Activated CD4-positive, alpha-beta T cell treated with anti-CD3 and anti-CD28 coated beads, Interleukin-2, amount 50 U/mL, for 16 hours (primary cell): ENCODE results near the gene PPP2R2C.

Experiments
- DNase-seq: peaks from one replicate; pipeline ENCODE4 v3.0.0-alpha.2; 2020

The PPP2R2C gene

GRCh38 chr4:6360385-6360784, 112.0 kb downstream of the PPP2R2C start:
- DNase-seq: no peak

- no peak for DNase-seq
These were observed 112.7 kb downstream of the PPP2R2C start for GRCh38 chr4:6359536-6360308.

DNA sequence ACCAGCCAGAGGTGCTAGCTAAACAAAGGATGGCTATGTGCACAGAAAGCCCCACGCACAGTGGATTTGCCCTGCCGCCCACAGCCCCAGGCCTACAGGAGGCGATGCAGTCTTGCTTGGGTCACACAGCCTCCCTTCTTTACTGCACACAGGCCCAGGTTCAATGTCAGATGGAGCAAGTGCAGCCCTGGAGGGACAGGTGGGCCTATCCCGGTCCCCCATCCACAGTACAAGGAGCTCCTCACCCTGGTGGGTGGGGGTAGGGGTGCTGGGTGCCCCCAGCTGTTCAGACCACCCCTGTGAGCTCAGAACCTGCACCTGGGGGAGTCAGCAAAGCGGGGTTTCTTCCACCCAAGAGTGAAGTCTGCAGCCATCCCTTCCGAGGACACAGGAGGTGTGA, 114.9 kb downstream of the PPP2R2C start:
- no peak for DNase-seq

GRCh38 chr4:6356076-6356560, 116.3 kb downstream of the PPP2R2C start:
- DNase-seq: no peak

DNA sequence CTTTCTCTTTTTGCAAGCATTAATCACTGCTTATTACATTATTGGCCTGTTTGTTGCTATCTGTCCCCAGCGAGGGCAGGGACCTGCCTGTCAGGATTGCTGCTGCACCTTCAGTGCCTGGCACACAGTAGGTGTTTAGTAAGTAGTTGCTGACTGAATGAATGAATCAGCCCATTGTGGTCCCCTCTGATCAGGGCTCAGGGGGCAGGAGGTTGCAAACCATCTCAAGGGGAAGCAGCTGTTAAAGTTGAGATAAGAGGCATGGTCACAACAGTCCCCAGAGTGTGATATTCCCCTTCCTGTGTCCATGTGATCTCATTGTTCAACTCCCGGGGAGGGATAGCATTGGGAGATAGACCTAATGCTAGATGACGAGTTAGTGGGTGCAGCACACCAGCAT, 117.4 kb downstream of the PPP2R2C start:
- no peak for DNase-seq

- DNase-seq: no peak
These were observed 117.8 kb downstream of the PPP2R2C start for GRCh38 chr4:6354626-6355025.

DNA sequence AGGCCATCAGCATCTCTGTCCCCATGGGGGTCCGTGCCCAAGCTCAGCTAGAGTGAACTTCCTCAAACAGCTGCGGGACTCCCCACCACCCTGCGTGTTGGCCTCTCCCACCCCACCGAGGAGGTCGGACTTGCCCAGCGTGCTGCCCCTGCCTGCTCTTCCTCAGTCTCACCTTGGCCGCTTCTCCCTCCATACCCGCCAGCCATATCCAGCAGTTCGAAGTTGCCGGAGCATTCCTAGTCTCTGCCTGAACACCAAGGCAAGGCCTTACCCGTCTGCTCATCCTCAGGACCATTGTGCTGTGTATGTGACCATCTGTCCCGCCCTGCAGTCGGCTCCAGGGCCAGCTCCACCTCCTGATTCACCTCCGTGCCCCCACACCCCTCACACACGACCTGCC, 118.3 kb downstream of the PPP2R2C start:
- no peak for DNase-seq

DNA sequence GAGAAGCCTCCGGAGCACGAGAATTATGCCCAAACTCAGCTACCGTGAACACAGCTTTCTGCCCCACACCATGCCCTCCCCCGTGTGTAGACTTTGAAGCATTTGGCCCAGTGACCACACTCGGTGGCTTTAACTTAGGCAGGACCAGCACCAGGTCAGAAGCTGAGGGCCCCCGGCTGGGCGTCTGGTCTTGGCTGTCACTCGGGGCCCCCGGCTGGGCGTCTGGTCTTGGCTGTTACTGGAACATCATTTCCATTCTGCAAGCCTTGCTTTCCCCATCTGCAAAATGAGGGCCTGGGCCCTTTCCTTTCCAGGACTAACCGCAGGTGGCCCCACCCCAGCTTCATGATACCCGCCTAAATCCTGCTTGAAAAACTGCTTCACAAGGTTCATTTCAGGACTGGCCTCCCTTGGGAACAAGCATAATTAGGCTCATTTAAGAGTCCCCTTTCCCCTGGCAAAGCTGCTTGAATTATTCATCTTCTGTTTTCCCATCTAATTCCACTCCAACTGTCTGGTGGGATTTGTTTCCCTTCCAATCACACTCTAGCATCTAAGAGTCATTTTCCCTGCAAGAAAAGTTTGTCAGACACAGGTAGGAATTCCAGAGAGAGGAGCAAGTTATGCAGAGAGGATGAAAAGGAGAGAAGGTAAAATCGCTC, 120.3 kb downstream of the PPP2R2C start:
- no peak for DNase-seq

GRCh38 chr4:6351246-6352000, 121.0 kb downstream of the PPP2R2C start:
- DNase-seq: no peak

GRCh38 chr4:6350646-6351045, 121.8 kb downstream of the PPP2R2C start:
- no peak for DNase-seq

DNA sequence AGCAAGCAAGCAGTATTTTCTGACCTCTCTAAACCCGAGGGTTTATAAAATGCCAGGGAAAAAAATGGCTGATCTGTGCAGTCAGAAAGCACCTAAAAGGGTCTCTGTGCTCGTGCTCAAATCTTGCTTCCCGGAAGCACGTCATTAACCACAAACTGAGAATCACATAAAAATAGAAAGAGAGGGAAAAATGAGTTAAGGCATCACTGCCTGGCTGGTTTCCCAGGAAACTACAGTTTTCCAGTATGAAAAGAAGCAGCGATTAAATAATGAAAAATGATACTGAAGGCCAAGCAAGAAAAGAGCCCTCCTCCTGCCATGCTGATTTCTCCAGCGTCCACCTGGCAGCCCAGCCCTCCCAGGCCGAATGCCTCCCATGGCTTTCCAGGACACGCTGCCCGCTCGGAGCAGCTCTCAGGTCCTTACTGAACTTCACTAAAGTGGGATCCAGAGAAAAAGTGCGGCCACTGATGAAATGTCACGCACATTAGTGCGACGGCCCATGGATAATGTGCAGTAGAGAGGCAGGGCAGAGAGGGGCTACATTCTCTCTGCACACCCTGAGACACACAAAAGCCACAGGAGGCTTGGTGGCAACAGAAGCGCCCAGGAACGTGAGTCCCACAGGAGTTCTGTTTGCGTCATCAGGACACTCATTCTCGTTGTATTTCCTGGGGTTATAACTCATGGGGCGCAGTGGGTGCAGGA, 122.4 kb downstream of the PPP2R2C start:
- DNase-seq: no peak

GRCh38 chr4:6348408-6348807, 124.0 kb downstream of the PPP2R2C start:
- DNase-seq: no peak

DNA sequence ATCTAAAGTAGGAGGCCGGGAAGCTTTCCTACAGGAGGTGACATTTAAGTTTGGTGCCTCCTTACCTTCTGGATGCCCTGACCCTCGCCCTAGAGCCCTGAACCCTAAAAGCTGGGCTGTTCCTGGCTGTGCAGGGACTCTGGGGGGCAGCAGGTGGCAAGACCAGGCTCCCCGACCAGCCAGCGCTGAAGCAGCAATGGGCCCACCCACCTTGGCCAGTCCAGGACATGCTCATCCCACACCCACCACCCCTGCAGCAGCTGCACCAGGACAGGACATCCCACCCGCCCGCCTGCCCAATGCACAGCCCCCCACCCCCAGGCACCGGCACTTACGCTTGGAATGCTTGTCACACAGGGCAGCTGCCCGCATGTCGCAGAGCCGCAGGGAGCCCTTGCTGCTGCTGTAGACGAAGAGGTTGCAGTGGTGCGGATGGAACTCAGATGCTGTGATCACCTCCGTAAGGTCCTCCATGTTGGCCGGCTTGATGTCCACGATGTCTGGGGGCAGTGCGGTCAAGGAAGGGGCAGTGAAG, 124.8 kb downstream of the PPP2R2C start:
- no peak for DNase-seq

DNA sequence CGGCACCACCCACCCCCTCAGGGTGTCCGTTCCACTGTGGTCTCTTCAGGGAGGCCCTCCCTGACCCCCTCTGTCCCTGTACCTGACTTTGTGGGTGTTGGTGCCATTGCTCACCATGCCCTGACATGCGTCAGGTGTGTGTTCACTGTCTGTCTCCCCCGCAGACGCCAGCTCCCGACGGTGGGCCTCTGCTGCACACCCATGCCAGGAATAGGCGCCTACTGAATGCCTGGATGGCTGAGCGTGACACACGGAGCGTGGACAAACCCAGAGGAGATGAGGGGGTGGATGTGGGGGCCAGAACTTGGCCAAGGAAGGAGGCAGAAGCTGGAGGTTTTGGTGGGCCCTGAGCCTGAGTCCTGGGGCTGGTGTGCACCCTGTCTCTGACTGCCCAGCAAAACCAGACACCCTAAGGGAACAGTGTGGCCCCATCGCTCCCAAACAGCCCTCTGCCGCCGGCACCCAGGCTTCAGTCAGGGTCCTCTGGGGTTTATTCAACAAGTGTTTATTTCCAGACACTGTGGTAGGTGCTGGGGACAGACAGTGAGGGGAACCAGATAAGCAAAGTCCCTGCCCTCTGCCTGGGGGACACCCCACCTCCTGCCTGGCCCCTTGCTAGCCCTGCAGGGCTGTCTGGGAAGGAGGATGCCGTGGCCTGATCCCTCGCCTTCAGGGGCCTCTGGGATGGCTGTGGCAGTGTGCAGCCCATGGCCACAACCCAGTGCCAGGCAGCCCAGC, 125.9 kb downstream of the PPP2R2C start:
- DNase-seq: no peak

DNA sequence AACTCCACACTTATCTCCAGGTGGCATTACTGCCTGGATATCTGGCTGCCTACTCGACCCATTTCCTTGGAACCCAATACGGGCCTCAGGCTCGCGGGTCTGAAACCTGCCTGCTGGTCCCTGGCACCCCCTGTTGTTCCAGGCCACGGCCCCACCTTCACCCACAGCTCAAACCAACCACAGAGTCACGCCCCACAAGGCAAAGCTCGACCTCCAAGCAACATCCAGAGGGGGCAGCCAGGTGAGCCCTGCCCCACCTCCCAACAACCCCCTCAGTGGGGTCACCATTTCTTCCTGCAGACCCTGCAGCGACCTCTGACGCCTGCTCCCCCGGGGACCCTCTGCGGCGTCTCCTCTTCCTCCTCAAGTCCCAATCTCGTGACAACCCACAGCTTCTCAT, 126.5 kb downstream of the PPP2R2C start:
- no peak for DNase-seq

DNA sequence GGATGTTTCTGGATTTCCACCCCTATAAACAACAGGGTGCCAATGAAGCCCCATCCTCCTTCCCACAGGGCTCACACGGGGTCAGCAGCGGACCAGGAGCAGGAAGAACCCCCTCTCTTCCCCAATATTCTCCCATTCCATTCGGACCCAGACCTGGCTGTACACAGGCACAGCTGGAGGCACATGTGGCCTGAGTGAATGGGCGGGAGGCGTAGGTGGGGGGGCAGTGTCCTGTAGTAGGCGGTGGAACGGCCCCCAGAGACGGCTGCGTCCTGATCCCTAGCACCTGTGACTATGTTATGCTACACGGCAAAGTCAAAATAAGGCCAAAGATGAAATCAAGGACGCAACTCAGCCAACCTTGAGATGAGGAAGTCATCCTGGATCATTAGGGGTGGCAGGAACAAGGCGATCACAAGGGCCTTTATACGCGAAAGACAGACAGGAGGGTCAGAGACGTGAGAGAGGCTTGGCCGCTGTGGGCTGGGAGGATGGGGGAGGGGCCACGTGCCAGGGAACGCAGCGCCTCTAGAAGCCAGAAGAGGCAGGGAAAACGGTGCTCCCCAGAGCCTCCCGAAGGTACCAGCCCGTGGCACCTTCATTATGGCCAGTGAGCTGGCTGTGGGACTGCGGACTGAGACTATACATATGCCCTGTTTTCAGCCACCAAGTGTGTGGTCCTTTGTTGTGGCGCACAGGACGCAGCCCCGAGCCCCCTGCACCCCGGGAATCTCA, 127.2 kb downstream of the PPP2R2C start:
- no peak for DNase-seq

- DNase-seq: no peak
These were observed 128.4 kb downstream of the PPP2R2C start for GRCh38 chr4:6343939-6344408.

DNA sequence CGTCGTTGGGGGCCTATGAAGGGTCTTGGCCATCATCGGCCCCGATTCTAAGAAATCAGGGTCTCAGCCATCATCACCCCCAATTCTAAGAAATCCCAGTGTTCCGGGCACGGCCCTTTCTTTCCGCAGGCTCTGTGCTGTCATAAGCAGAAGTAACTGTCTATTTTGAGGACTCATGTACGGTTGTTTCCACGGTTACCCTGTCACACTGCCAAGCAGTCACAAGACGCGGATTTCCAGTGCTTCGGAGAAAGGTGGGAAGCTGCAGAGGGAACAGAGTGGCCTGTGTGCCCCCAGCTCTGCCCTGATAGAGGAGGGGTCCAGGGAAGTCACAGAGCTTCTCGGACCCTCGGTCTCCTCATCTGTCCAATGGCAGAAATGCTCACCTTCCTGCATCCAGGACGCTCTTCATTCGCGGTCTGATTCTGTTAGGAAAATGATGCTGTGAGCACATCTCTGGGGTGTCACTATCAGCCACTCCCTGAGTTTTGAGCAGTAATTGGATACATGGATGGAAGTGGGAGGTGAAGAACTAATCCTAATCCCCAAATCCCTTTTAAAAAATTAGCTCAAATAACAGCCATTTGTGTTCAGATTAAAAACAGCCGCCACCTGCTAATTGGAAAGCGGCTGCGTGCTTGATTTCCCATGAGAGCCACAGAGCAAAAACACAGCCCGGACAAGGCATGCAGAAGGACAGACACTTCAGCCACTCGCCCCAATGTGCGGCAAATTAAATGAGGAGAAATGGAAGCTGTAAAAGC, 129.7 kb downstream of the PPP2R2C start:
- no peak for DNase-seq

DNA sequence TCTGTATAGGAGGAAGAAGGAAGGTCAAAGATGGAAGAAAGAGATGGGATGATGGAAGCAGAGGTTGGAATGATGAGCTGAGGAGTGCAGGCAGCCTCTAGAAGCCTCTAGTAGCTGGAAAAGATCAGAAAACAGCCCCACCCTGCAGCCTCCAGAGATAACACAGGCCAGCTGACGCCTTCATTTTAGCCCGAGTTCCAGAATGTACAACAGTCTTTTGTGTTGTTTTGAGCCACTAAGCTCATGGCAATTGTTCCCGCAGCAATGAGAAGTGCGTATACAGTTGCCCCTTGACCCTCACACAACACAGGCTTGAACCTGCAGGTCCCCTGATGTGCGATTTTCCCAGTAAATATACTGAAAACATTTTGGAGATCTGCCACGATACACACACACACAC, 130.7 kb downstream of the PPP2R2C start:
- DNase-seq: no peak

DNA sequence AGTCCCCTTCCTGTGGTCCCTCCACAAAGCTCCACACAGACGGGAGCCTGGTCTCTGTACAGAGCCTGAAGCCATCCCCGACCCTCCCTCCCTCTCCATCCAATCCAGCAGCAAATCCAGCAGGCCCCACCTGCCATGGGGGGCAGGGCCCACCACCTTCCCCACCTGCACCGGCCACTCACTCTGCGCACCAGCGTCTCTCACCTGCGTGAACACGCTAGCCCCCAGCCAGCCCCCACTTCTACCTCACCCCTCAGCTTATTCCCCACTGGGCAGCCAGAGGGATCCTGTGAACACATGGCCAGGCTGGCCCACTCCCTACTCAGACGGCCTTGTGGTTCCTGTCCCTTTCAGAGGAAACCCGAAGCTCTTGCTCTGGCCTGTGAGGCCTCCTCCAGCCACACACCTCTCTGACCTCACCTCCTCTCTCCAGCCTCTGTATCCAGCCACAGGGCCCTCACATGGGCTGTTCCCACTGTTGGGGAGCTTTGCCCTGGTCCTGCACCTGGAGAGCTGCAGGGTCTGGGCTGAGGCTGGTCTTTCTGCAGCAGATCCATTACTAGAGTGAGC, 131.9 kb downstream of the PPP2R2C start:
- DNase-seq: no peak
